Loucy (cell line): ENCODE results near the gene SNCG.
"Not testable (repeated sequence)": the region's sequence is repeated elsewhere in the genome, so short reads cannot be mapped to it uniquely, and the experiment has no call there.

Experiments used
- H2AFZ ChIP-seq: fragments of 200-600 bp; sonication (generic); 2 replicates; pipeline ENCODE4 v1.6.0; 2016; ENCODE audit warnings: antibody characterized with exemption, mild to moderate bottlenecking, low read length, moderate library complexity
- H3F3A ChIP-seq: fragments of 200-600 bp; 2 replicates; pipeline ENCODE4 v1.6.0; 2016; ENCODE audit warnings: antibody characterized with exemption, low read depth, mild to moderate bottlenecking
- H3K27me3 ChIP-seq: fragments of 200-600 bp; sonication (generic); 2 replicates; pipeline ENCODE4 v1.6.1; 2014; ENCODE audit warnings: low read length, mild to moderate bottlenecking; ENCODE audit not compliant: insufficient read depth, poor library complexity, severe bottlenecking
- H3K36me3 ChIP-seq: fragments of 200-600 bp; sonication (generic); 2 replicates; pipeline ENCODE4 v1.6.1; 2016; ENCODE audit warnings: low read length; ENCODE audit not compliant: insufficient read depth
- H3K4me1 ChIP-seq: fragments of 200-600 bp; sonication (generic); 2 replicates; pipeline ENCODE4 v1.5.1; 2014; ENCODE audit warnings: low read length, mild to moderate bottlenecking; ENCODE audit not compliant: insufficient read depth, poor library complexity, severe bottlenecking
- H3K4me2 ChIP-seq: fragments of 200-600 bp; sonication (generic); 2 replicates; pipeline ENCODE4 v1.6.0; 2014; ENCODE audit warnings: antibody characterized with exemption, low read length, low read depth, mild to moderate bottlenecking; ENCODE audit not compliant: poor library complexity, severe bottlenecking
- H3K4me3 ChIP-seq: fragments of 200-600 bp; sonication (generic); 2 replicates; pipeline ENCODE4 v1.5.1; 2014; ENCODE audit warnings: low read length, mild to moderate bottlenecking, mixed read lengths; ENCODE audit not compliant: poor library complexity, severe bottlenecking
- H3K79me2 ChIP-seq: fragments of 200-600 bp; sonication (generic); 2 replicates; pipeline ENCODE4 v1.6.1; 2014; ENCODE audit warnings: low read length; ENCODE audit not compliant: insufficient read depth
- H3K9ac ChIP-seq: fragments of 200-600 bp; sonication (generic); 2 replicates; pipeline ENCODE4 v1.6.0; 2014; ENCODE audit warnings: mild to moderate bottlenecking, low read depth, low read length, moderate library complexity; ENCODE audit not compliant: poor library complexity, severe bottlenecking
- H3K9me2 ChIP-seq: fragments of 200-600 bp; sonication (generic); replicated peaks from 2 replicates; pipeline ENCODE4 v1.6.1; 2016; ENCODE audit warnings: low read depth, low read length, mixed read lengths
- H3K9me3 ChIP-seq: fragments of 200-600 bp; sonication (generic); 2 replicates; pipeline ENCODE4 v1.6.1; 2014; ENCODE audit warnings: mild to moderate bottlenecking, antibody characterized with exemption, low read length, low read depth; ENCODE audit not compliant: insufficient read depth
- H4K20me1 ChIP-seq: fragments of 200-600 bp; sonication (generic); 2 replicates; pipeline ENCODE4 v1.6.0; 2014; ENCODE audit warnings: antibody characterized with exemption, low read length, mild to moderate bottlenecking; ENCODE audit not compliant: insufficient read depth, poor library complexity, severe bottlenecking
- CTCF ChIP-seq: fragments of 200-600 bp; sonication (generic); conservative IDR thresholded peaks from 2 replicates; pipeline ENCODE4 v1.5.1; 2014; ENCODE audit warnings: mild to moderate bottlenecking, antibody characterized with exemption, low read length
- EZH2phosphoT487 ChIP-seq: fragments of 200-600 bp; IDR thresholded peaks from 2 replicates; pipeline ENCODE4 v1.6.1; 2018; ENCODE audit warnings: antibody characterized with exemption, mild to moderate bottlenecking, moderate library complexity, borderline replicate concordance

Gene SNCG

GRCh38 chr10:86950349-86950748, 8.1 kb upstream of the SNCG start:
- no peaks in the 10 kb centered on the region for H3F3A ChIP-seq
- H3K9me2 ChIP-seq: no peaks in the 10 kb centered on the region
- H3K9ac ChIP-seq: no peak overlapping the region
- no peak overlapping the region for H3K4me2 ChIP-seq
- no peaks in the 10 kb centered on the region for H3K27me3 ChIP-seq
- H2AFZ ChIP-seq: no peak overlapping the region
- no peaks in the 10 kb centered on the region for H3K4me1 ChIP-seq
- no peaks in the 10 kb centered on the region for H3K79me2 ChIP-seq
- no peaks in the 10 kb centered on the region for H3K36me3 ChIP-seq
- no peaks in the 10 kb centered on the region for H4K20me1 ChIP-seq
- H3K4me3 ChIP-seq: no peak overlapping the region
- TF ChIP-seq CTCF (no peak), EZH2phosphoT487 (no peak)
- H3K9me3 ChIP-seq: peaks cover 6% of the 10 kb centered on the region; the same call in 1 of the 2 replicates

GRCh38 chr10:86951184-86951761, 7.1 kb upstream of the SNCG start:
- no peaks in the 10 kb centered on the region for H4K20me1 ChIP-seq
- no peaks in the 10 kb centered on the region for H3F3A ChIP-seq
- H3K4me2 ChIP-seq: no peak overlapping the region
- TF ChIP-seq CTCF: no peak
- TF ChIP-seq EZH2phosphoT487: no peak
- no peaks in the 10 kb centered on the region for H3K27me3 ChIP-seq
- no peaks in the 10 kb centered on the region for H3K36me3 ChIP-seq
- H3K9ac ChIP-seq: no peak overlapping the region
- H3K9me2 ChIP-seq: no peaks in the 10 kb centered on the region
- no peaks in the 10 kb centered on the region for H3K4me1 ChIP-seq
- H3K9me3 ChIP-seq: peaks cover 6% of the 10 kb centered on the region; the same call in 1 of the 2 replicates
- H3K4me3 ChIP-seq: no peak overlapping the region
- no peak overlapping the region for H2AFZ ChIP-seq
- H3K79me2 ChIP-seq: no peaks in the 10 kb centered on the region

- H3K36me3 ChIP-seq: no peaks in the 10 kb centered on the region
- no peaks in the 10 kb centered on the region for H4K20me1 ChIP-seq
- H3K9me3 ChIP-seq: peaks cover 6% of the 10 kb centered on the region; the same call in 1 of the 2 replicates
- no peak for TF ChIP-seq CTCF
- H3K4me3 ChIP-seq: no peak overlapping the region
- no peaks in the 10 kb centered on the region for H3K4me1 ChIP-seq
- H3K4me2 ChIP-seq: no peak overlapping the region
- no peaks in the 10 kb centered on the region for H3K79me2 ChIP-seq
- H3K9ac ChIP-seq: no peak overlapping the region
- H3K9me2 ChIP-seq: no peaks in the 10 kb centered on the region
- no peaks in the 10 kb centered on the region for H3F3A ChIP-seq
- no peak overlapping the region for H2AFZ ChIP-seq
- H3K27me3 ChIP-seq: no peaks in the 10 kb centered on the region
Measured at GRCh38 chr10:86952106-86952505, 6.3 kb upstream of the SNCG start.

- not testable (repeated sequence) for H3K4me3 ChIP-seq, H3K9me2 ChIP-seq, H3K79me2 ChIP-seq, H3K36me3 ChIP-seq, H3K4me1 ChIP-seq, H2AFZ ChIP-seq, H4K20me1 ChIP-seq, H3K9me3 ChIP-seq, H3K9ac ChIP-seq, H3K27me3 ChIP-seq, H3K4me2 ChIP-seq, H3F3A ChIP-seq
Measured at GRCh38 chr10:86952697-86953096, 5.7 kb upstream of the SNCG start.
